H1 (cell line): ENCODE measurements around the gene MBP. TPM values are rescaled to one million over a fixed set of nuclear protein-coding genes. Genes with fewer than 3 reads are reported as not detected.

Experiments used
- CTCF ChIA-PET: fragments of 300-600 bp; sonication (Branson Sonifier 250); formaldehyde crosslinking; loops from one replicate; lab custom pipeline; 2021; ENCODE audit not compliant: partially characterized antibody; lab: Charles Lee
- POLR2A ChIA-PET: fragments of 300-600 bp; sonication (Branson Sonifier 250); formaldehyde crosslinking; loops from one replicate; lab custom pipeline; 2021; ENCODE audit warnings: inconsistent platforms; ENCODE audit not compliant: partially characterized antibody; lab: Charles Lee
- DNase-seq, 2 experiments: peaks; one replicate each; pipeline versions ENCODE4 v3.0.0 to v3.0.0-alpha.2; 2010 to 2022; ENCODE audit warnings: low spot score in 2 of 2, low read depth in 1 of 2, mixed read lengths in 1 of 2
- FAIRE-seq: peaks from 2 replicates; lab custom pipeline; 2011; peaks lifted over from hg19 to GRCh38; lab: Jason Lieb, UNC
- H2AFZ ChIP-seq: 2 replicates; pipeline ENCODE4 v1.8.1; 2012; ENCODE audit warnings: low read length, inconsistent platforms
- H2AK5ac ChIP-seq: 2 replicates; pipeline ENCODE4 v1.6.1; 2013; ENCODE audit warnings: low read depth, low read length
- H2BK120ac ChIP-seq: replicated peaks from 2 replicates; pipeline ENCODE3; 2013; ENCODE audit warnings: low read depth, low read length, inconsistent platforms
- H2BK12ac ChIP-seq: 2 replicates; pipeline ENCODE4 v1.6.1; 2013; ENCODE audit warnings: low read depth, low read length
- H2BK15ac ChIP-seq: 2 replicates; pipeline ENCODE4 v1.6.1; 2013; ENCODE audit warnings: low read length
- H2BK20ac ChIP-seq: 2 replicates; pipeline ENCODE4 v1.6.1; 2013; ENCODE audit warnings: low read length
- H2BK5ac ChIP-seq: 2 replicates; pipeline ENCODE4 v1.6.1; 2013; ENCODE audit warnings: low read depth, low read length
- H3K14ac ChIP-seq: 2 replicates; pipeline ENCODE4 v1.6.1; 2013; ENCODE audit warnings: inconsistent platforms; ENCODE audit not compliant: insufficient read length
- H3K18ac ChIP-seq: 2 replicates; pipeline ENCODE4 v1.6.1; 2013; ENCODE audit warnings: low read length; ENCODE audit errors: extremely low read depth
- H3K23ac ChIP-seq: 2 replicates; pipeline ENCODE4 v1.6.1; 2013; ENCODE audit warnings: inconsistent platforms; ENCODE audit not compliant: insufficient read length
- H3K23me2 ChIP-seq: 2 replicates; pipeline ENCODE4 v1.6.1; 2013; ENCODE audit warnings: low read depth, low read length
- H3K27ac ChIP-seq: 2 replicates; pipeline ENCODE4 v1.6.1; 2011; ENCODE audit warnings: low read depth, low read length, inconsistent platforms
- H3K27me3 ChIP-seq, 4 experiments: replicated peaks in 1 of 4; 1 replicate in 1 of 4; 2 replicates in 3 of 4; pipeline versions ENCODE4 v1.6.1 to v1.8.1; 2011 to 2013; ENCODE audit warnings: low read length in 3 of 4, mild to moderate bottlenecking in 3 of 4, inconsistent platforms in 2 of 4, mixed read lengths in 2 of 4, moderate library complexity in 1 of 4; ENCODE audit not compliant: control insufficient read depth in 3 of 4, insufficient read depth in 3 of 4; ENCODE audit errors: extremely low read depth in 1 of 4
- H3K36me3 ChIP-seq, 4 experiments: 2 replicates each; pipeline versions ENCODE4 v1.6.1 to v1.8.1; 2011 to 2013; ENCODE audit warnings: mild to moderate bottlenecking in 4 of 4, low read length in 3 of 4, moderate library complexity in 2 of 4, control low read depth in 1 of 4, inconsistent platforms in 1 of 4; ENCODE audit not compliant: insufficient read depth in 4 of 4, control insufficient read depth in 2 of 4
- H3K4ac ChIP-seq: replicated peaks from 2 replicates; pipeline ENCODE3; 2013; ENCODE audit warnings: low read length, low read depth, mixed read lengths, inconsistent platforms; ENCODE audit not compliant: insufficient read length
- H3K4me1 ChIP-seq, 4 experiments: replicated peaks in 1 of 4; 1 replicate in 1 of 4; 2 replicates in 3 of 4; pipeline versions ENCODE4 v1.6.1 to v1.8.1; 2011 to 2013; ENCODE audit warnings: low read length in 3 of 4, inconsistent platforms in 2 of 4, mixed read lengths in 1 of 4; ENCODE audit not compliant: insufficient read depth in 4 of 4, control insufficient read depth in 3 of 4
- H3K4me2 ChIP-seq, 2 experiments: 2 replicates each; pipeline versions ENCODE4 v1.6.1 to v1.8.1; 2011 to 2013; ENCODE audit warnings: low read depth in 2 of 2, low read length in 2 of 2, control low read depth in 1 of 2, inconsistent platforms in 1 of 2, mild to moderate bottlenecking in 1 of 2; ENCODE audit not compliant: insufficient read depth in 1 of 2
- H3K4me3 ChIP-seq, 4 experiments: fragments of 200-600, 300-600 bp in 1 of 4; sonication (generic), shearing (Covaris generic), sonication (Bioruptor Twin) in 1 of 4; 2 replicates each; pipeline versions ENCODE4 v1.5.1 to v1.8.1; 2011 to 2016; ENCODE audit warnings: low read length in 4 of 4, low read depth in 3 of 4, control low read depth in 2 of 4, inconsistent platforms in 2 of 4, mild to moderate bottlenecking in 2 of 4, mixed read lengths in 1 of 4, moderate library complexity in 1 of 4; ENCODE audit not compliant: insufficient read depth in 2 of 4; ENCODE audit errors: extremely low read depth in 1 of 4
- H3K56ac ChIP-seq: replicated peaks from 2 replicates; pipeline ENCODE3; 2013; ENCODE audit warnings: low read depth, mild to moderate bottlenecking, mixed read lengths, low read length, inconsistent platforms; ENCODE audit not compliant: insufficient read length
- H3K79me1 ChIP-seq: 2 replicates; pipeline ENCODE4 v1.6.1; 2013; ENCODE audit warnings: low read depth, low read length, control low read depth
- H3K79me2 ChIP-seq, 2 experiments: 2 replicates each; pipeline versions ENCODE4 v1.6.1 to v1.8.1; 2012 to 2013; ENCODE audit warnings: low read length in 2 of 2, mild to moderate bottlenecking in 2 of 2, inconsistent platforms in 1 of 2; ENCODE audit not compliant: insufficient read depth in 2 of 2, control insufficient read depth in 1 of 2
- H3K9ac ChIP-seq, 4 experiments: replicated peaks in 1 of 4; 1 replicate in 1 of 4; 2 replicates in 3 of 4; pipeline versions ENCODE4 v1.6.1 to v1.8.1; 2011 to 2013; ENCODE audit warnings: low read depth in 3 of 4, low read length in 3 of 4, control low read depth in 2 of 4, mild to moderate bottlenecking in 2 of 4, moderate library complexity in 2 of 4, inconsistent platforms in 1 of 4; ENCODE audit errors: extremely low read depth in 1 of 4
- H3K9me3 ChIP-seq, 2 experiments: 2 replicates each; pipeline versions ENCODE4 v1.6.1 to v1.8.1; 2012 to 2013; ENCODE audit warnings: mild to moderate bottlenecking in 2 of 2, moderate library complexity in 2 of 2, control low read depth in 1 of 2, inconsistent platforms in 1 of 2, low read depth in 1 of 2, low read length in 1 of 2, mixed read lengths in 1 of 2; ENCODE audit not compliant: insufficient read depth in 2 of 2
- H4K20me1 ChIP-seq, 2 experiments: replicated peaks in 1 of 2; 2 replicates each; pipeline versions ENCODE3 to v1.8.1; 2011 to 2013; ENCODE audit warnings: inconsistent platforms in 2 of 2, low read length in 2 of 2, mild to moderate bottlenecking in 1 of 2; ENCODE audit not compliant: insufficient read depth in 2 of 2, control insufficient read depth in 1 of 2
- H4K5ac ChIP-seq: 2 replicates; pipeline ENCODE4 v1.6.1; 2013; ENCODE audit warnings: low read length, low read depth, mixed read lengths, inconsistent platforms; ENCODE audit not compliant: insufficient read length
- H4K8ac ChIP-seq: 2 replicates; pipeline ENCODE4 v1.8.0; 2013; ENCODE audit warnings: mild to moderate bottlenecking, moderate library complexity, low read length, inconsistent platforms; ENCODE audit not compliant: insufficient read depth; ENCODE audit errors: extremely low read depth
- H4K91ac ChIP-seq: replicated peaks from 2 replicates; pipeline ENCODE3; 2013; ENCODE audit warnings: low read length, mixed read lengths, inconsistent platforms; ENCODE audit not compliant: insufficient read length
- ATF2 ChIP-seq: IDR thresholded peaks from 2 replicates; pipeline ENCODE4 v1.6.1; 2012; ENCODE audit warnings: low read length, inconsistent platforms
- CEBPB ChIP-seq: IDR thresholded peaks from 2 replicates; pipeline ENCODE4 v1.6.1; 2012; ENCODE audit warnings: low read depth, low read length
- CHD1 ChIP-seq: IDR thresholded peaks from 2 replicates; pipeline ENCODE4 v1.6.1; 2012; ENCODE audit warnings: low read depth, low read length, improper control_type of control experiment
- MAFK ChIP-seq: IDR thresholded peaks from 2 replicates; pipeline ENCODE4 v1.6.1; 2012; ENCODE audit warnings: low read depth, mild to moderate bottlenecking, improper control_type of control experiment, low read length
- RAD21 ChIP-seq, 2 experiments: IDR thresholded peaks in 1 of 2; conservative IDR thresholded peaks in 1 of 2; 2 replicates each; pipeline ENCODE4 v1.6.1; 2011; ENCODE audit warnings: low read depth in 2 of 2, low read length in 2 of 2, improper control_type of control experiment in 1 of 2, inconsistent platforms in 1 of 2, mild to moderate bottlenecking in 1 of 2, moderate library complexity in 1 of 2
- RFX5 ChIP-seq: IDR thresholded peaks from 2 replicates; pipeline ENCODE4 v1.6.1; 2011; ENCODE audit warnings: low read depth, low read length, improper control_type of control experiment, borderline replicate concordance
- RXRA ChIP-seq: IDR thresholded peaks from 2 replicates; pipeline ENCODE4 v1.6.1; 2011; ENCODE audit warnings: low read depth, mild to moderate bottlenecking, low read length, moderate library complexity; ENCODE audit not compliant: insufficient read depth
- SAP30 ChIP-seq: fragments of 300-600 bp; sonication (generic); IDR thresholded peaks from 2 replicates; pipeline ENCODE4 v1.7.1; 2012; ENCODE audit warnings: low read length, moderate library complexity, mild to moderate bottlenecking, inconsistent platforms; ENCODE audit not compliant: insufficient read depth, insufficient replicate concordance
- SIX5 ChIP-seq: IDR thresholded peaks from 2 replicates; pipeline ENCODE4 v1.6.1; 2011; ENCODE audit warnings: mild to moderate bottlenecking, low read depth, low read length
- SP2 ChIP-seq: IDR thresholded peaks from 2 replicates; pipeline ENCODE4 v1.6.1; 2012; ENCODE audit warnings: mild to moderate bottlenecking, low read length, inconsistent platforms
- TAF1 ChIP-seq: IDR thresholded peaks from 2 replicates; pipeline ENCODE4 v1.6.1; 2011; ENCODE audit warnings: mild to moderate bottlenecking, low read depth, low read length
- TAF7 ChIP-seq: optimal IDR thresholded peaks from 2 replicates; pipeline ENCODE3; 2011; ENCODE audit warnings: low read depth, mild to moderate bottlenecking, inconsistent platforms, low read length, moderate library complexity, borderline replicate concordance
- YY1 ChIP-seq: IDR thresholded peaks from 2 replicates; pipeline ENCODE4 v1.6.1; 2011; ENCODE audit warnings: low read depth, mild to moderate bottlenecking, low read length
- WGBS, 2 experiments: shearing (Covaris generic) in 1 of 2; methylation state at CpG; one replicate each; pipeline versions ENCODE4 v1.1.6 to v1.1.7; 2013 to 2015; ENCODE audit warnings: low lambda C conversion rate in 2 of 2, mixed read lengths in 2 of 2, inconsistent platforms in 1 of 2, low coverage in 1 of 2, missing lambda C conversion rate in 1 of 2; ENCODE audit not compliant: insufficient replicate concordance in 2 of 2, insufficient coverage in 1 of 2, insufficient read length in 1 of 2; ENCODE audit errors: extremely low coverage in 1 of 2, missing lambda C conversion rate in 1 of 2; 5-methylcytosine and 5-hydroxymethylcytosine counted together
- polyA plus RNA-seq, 7 experiments: library from polyadenylated mRNA; depleted of rRNA in 3 of 7; stranded (reverse) in 5 of 7; unstranded in 2 of 7; fragments of >200 nt in 5 of 7; fragments of 200-250 nt in 2 of 7; gene quantifications; 1 replicate in 5 of 7; 2 replicates in 1 of 7; 4 replicates in 1 of 7; pipeline versions ENCODE4 v1.2.1 to v1.2.3, GENCODE V29; 2011 to 2013; ENCODE audit warnings: missing spikeins in 2 of 7, mixed read lengths in 2 of 7
- total RNA-seq: library from RNA; stranded (reverse); fragmentation: NEBNext Ultra II Directional; extraction: Animal tissue kit (Norgen Biotek cat#: 25700); gene quantifications from 2 replicates; pipeline ENCODE4 v1.2.1, GENCODE V29; 2021

The MBP gene
- total and polyA plus RNA-seq, 2 of the 8 experiments (the other 6 are each of a cell fraction or from before 2014, with no cell fraction given) = 7.7 to 19.2 TPM

GRCh38 chr18:77017355-77017754 is 115.2 kb downstream of the MBP start:
- no peak overlapping the region for H2BK12ac ChIP-seq
- no peak for TF ChIP-seq RFX5
- TF ChIP-seq YY1 = no peak
- TF ChIP-seq TAF7 = no peak
- TF ChIP-seq SP2 = no peak
- TF ChIP-seq CEBPB = no peak
- no peak for TF ChIP-seq ATF2
- no peak for TF ChIP-seq TAF1
- TF ChIP-seq SAP30 = no peak
- TF ChIP-seq RAD21 (IDR thresholded peaks at IDR 0.05 in 1 of 2, conservative IDR thresholded peaks at IDR 0.05 in 1 of 2; ENCODE audit: low read depth in 2 of 2, low read length in 2 of 2) = no peak
- no peak for TF ChIP-seq MAFK
- no peak for TF ChIP-seq CHD1
- TF ChIP-seq SIX5 = no peak
- no peak for TF ChIP-seq RXRA

More at GRCh38 chr18:77017355-77017754, 115.2 kb downstream of the MBP start:
- POLR2A ChIA-PET = no interaction called here
- H3K18ac ChIP-seq = no peak overlapping the region
- FAIRE-seq = no peak
- H3K79me2 ChIP-seq = no peaks in the 10 kb centered on the region
- no peak overlapping the region for H4K8ac ChIP-seq
- H3K4ac ChIP-seq = no peak overlapping the region
- H2BK20ac ChIP-seq = no peak overlapping the region
- H3K14ac ChIP-seq = no peak overlapping the region
- H2BK120ac ChIP-seq = no peak overlapping the region
- H3K4me1 ChIP-seq = no peaks in the 10 kb centered on the region
- H3K23me2 ChIP-seq = peaks cover 11% of the 10 kb centered on the region; the same call in 1 of the 2 replicates
- H3K4me2 ChIP-seq = no peak overlapping the region
- H3K56ac ChIP-seq = no peak overlapping the region
- H4K5ac ChIP-seq = no peak overlapping the region
- H3K79me1 ChIP-seq = no peaks in the 10 kb centered on the region; the same call in 1 of the 2 replicates
- no peak overlapping the region for H3K23ac ChIP-seq
- no peak overlapping the region for H3K4me3 ChIP-seq
- H2BK15ac ChIP-seq = no peak overlapping the region
- CTCF ChIA-PET = interaction anchor here (0.6 to 1.4 kb wide), 3 partner anchors 12 to 359 kb away, joined by 3 to 5 read pairs (median 4); no protein-coding TSS in a partner anchor
- no peak overlapping the region for H2AK5ac ChIP-seq
- H3K9me3 ChIP-seq = no peaks in the 10 kb centered on the region
- peaks cover 0 to 1% of the 10 kb centered on the region in 2 experiments for H4K20me1 ChIP-seq
- H3K27me3 ChIP-seq = no peaks in the 10 kb centered on the region; a peak in 1 of 7 replicates
- H2AFZ ChIP-seq = no peak overlapping the region
- no peak overlapping the region for H4K91ac ChIP-seq
- no peak overlapping the region for H3K9ac ChIP-seq
- no peak for DNase-seq
- no peaks in the 10 kb centered on the region for H3K36me3 ChIP-seq
- 91% methylated on average over 6 of the region's 6 CpGs; no CpG with 5 or more reads in 1 of the 2 experiments for WGBS, 2 experiments
- H2BK5ac ChIP-seq = no peak overlapping the region
- no peak overlapping the region for H3K27ac ChIP-seq
